Vagina (tissue), 2 donors: ENCODE results near the gene ABRAXAS1. TPM values are rescaled to one million over a fixed set of nuclear protein-coding genes. Genes with fewer than 3 reads are reported as not detected.

Experiments used
- DNase-seq, 2 donors: peaks; one replicate each; pipeline ENCODE4 v3.0.0-alpha.2; 2017; ENCODE audit errors: extremely low spot score in 2 of 2
- H3K27ac ChIP-seq: fragments of 200-600 bp; sonication (generic); one replicate; pipeline ENCODE4 v1.5.1; 2019
- H3K27me3 ChIP-seq: fragments of 200-600 bp; sonication (generic); one replicate; pipeline ENCODE4 v1.5.1; 2019
- H3K36me3 ChIP-seq, 2 donors: fragments of 200-600 bp; sonication (generic); one replicate each; pipeline ENCODE4 v1.5.1; 2017 to 2019
- H3K4me1 ChIP-seq: fragments of 200-600 bp; sonication (generic); one replicate; pipeline ENCODE4 v1.5.1; 2019
- H3K4me3 ChIP-seq, 2 donors: fragments of 200-600 bp; sonication (generic); 1 replicate in 1 of 2; 2 replicates in 1 of 2; pipeline ENCODE4 v1.5.1; 2016 to 2019
- H3K9me3 ChIP-seq: fragments of 200-600 bp; sonication (generic); one replicate; pipeline ENCODE4 v1.5.1; 2019
- CTCF ChIP-seq, 3 experiments: fragments of 450-650 bp in 2 of 3; fragments of 200-600 bp in 1 of 3; sonication (generic) in 1 of 3; IDR thresholded peaks; one replicate each; pipeline ENCODE4 v1.5.1; 2017 to 2019; ENCODE audit warnings: antibody characterized with exemption in 3 of 3, mild to moderate bottlenecking in 2 of 3, moderate library complexity in 2 of 3
- POLR2A ChIP-seq, 2 donors: fragments of 450-650 bp; IDR thresholded peaks; one replicate each; pipeline ENCODE4 v1.6.1; 2017; ENCODE audit warnings: antibody characterized with exemption in 2 of 2, mild to moderate bottlenecking in 2 of 2, moderate library complexity in 2 of 2
- POLR2AphosphoS5 ChIP-seq, 2 donors: sonication (generic); formaldehyde crosslinking; IDR thresholded peaks; one replicate each; pipeline ENCODE4 v1.9.0; 2017; ENCODE audit warnings: antibody characterized with exemption in 2 of 2, mild to moderate bottlenecking in 2 of 2, low read depth in 1 of 2; ENCODE audit not compliant: insufficient read depth in 1 of 2
- intact Hi-C: fragments of 100-400 bp; cut with DNase I; formaldehyde crosslinking; loops from one replicate; pipeline ENCODE4 v1.15.1; 2023
- total RNA-seq: library from RNA; depleted of rRNA; stranded (reverse); fragments of >200 nt; gene quantifications from one replicate; pipeline ENCODE4 v1.2.3, GENCODE V29; 2016

The ABRAXAS1 gene
- total RNA-seq: 11.5 TPM

DNA sequence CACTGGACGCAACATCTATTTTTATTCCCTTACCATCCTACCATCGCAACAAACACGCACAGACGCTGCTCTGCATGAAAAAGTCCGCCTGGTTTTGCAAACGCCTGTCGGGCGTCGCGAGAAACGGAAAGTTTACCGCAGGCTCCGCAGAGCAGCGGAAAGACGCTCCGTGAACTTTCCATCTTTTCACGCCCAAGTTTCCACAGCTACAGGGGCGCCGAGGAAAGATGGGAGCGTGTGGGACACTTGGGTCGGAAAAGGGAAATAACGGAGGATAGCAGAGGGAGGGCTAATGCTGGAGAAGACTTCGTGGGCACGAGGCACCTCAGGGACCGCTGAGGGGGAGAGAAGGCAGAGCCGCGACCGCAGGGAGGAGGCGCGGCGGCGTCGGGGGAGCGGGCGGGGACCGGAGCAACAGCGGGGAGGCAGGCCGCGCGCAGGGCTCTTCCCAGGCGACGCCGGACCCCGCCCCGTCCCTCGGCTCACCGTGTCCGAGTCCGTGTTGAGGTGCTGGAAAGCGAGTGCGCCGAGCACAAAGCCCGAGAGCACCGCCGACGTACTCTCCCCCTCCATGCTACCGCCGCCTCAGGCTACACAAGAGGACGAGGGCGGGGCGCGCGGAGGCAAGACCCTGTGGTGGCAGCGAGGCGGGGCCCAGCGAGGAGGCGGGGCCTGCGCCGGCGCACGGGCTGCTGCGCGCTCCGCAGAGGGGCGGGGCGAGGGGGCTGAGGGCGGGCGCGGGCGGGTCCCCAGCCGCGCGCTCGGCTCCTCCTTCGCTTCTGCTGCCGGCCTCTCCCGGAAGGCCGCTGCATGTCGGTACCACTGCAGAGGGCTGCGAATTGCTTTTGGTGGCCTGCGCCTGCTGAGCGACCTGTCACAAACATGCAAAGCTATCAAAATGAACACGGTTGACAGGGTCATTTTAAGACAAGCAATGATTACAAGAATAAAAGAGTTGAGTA is at the start of gene ABRAXAS1:
Gene ABRAXAS1 (minus strand): TSS at position 601 of the 962 bp plus-strand sequence. CDS start 28 bp downstream, at position 573.
- H3K36me3 ChIP-seq: no peaks in the 10 kb centered on the region
- no peaks in the 10 kb centered on the region for H3K27me3 ChIP-seq
- H3K9me3 ChIP-seq: no peaks in the 10 kb centered on the region
- intact Hi-C loops: no loop called here
- peak; percentile 48 to 83 for TF ChIP-seq POLR2A (IDR thresholded peaks at IDR 0.05)
- TF ChIP-seq POLR2AphosphoS5 (IDR thresholded peaks at IDR 0.05; ENCODE audit: insufficient read depth in 1 of 2, low read depth in 1 of 2): peak in 1 of 2 donors; percentile 91
- TF ChIP-seq CTCF (IDR thresholded peaks at IDR 0.05): no peak
- H3K4me3 ChIP-seq: peak within 1 kb of the TSS; percentile 59 to 89
- H3K27ac ChIP-seq: peak within 1 kb of the TSS; percentile 91
- peak in 1 of 2 donors; percentile 95 for DNase-seq
- peaks cover 23% of the 10 kb centered on the region for H3K4me1 ChIP-seq

- Histone ChIP-seq H3K36me3 (no peaks in the 10 kb centered on the region), H3K9me3 (peaks cover 4% of the 10 kb centered on the region), H3K27me3 (no peaks in the 10 kb centered on the region), H3K4me1 (no peaks in the 10 kb centered on the region), H3K27ac (no peak overlapping the region), H3K4me3 (no peak overlapping the region)
- no peak for TF ChIP-seq POLR2AphosphoS5 (IDR thresholded peaks at IDR 0.05; ENCODE audit: insufficient read depth in 1 of 2, low read depth in 1 of 2)
- no peak for TF ChIP-seq CTCF (IDR thresholded peaks at IDR 0.05)
- TF ChIP-seq POLR2A (IDR thresholded peaks at IDR 0.05): no peak
- no peak for DNase-seq
- intact Hi-C loops: no loop called here
These were observed 42.8 kb upstream of the ABRAXAS1 start for GRCh38 chr4:83527671-83528070.

DNA sequence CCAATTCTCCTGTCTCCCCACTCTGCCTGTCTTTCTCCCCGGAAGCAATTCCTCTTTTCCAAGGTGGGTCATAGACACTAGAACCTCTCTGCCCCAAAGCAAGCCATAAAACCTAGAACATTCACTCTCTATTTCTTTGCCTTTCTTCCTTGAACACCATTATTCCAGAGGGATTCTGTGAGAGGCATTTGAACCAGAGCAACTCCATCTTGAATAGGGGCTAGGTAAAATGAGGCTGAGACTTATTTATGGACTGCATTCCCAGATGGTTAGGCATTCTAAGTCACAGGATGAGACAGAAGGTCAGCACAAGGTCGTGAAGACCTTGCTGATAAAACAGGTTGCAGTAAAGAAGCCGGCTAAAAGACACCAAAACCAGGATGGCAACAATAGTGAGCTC is 37.3 kb upstream of the ABRAXAS1 start:
- no peaks in the 10 kb centered on the region for H3K27me3 ChIP-seq
- H3K36me3 ChIP-seq: no peaks in the 10 kb centered on the region
- intact Hi-C loops: no loop called here
- TF ChIP-seq POLR2AphosphoS5 (IDR thresholded peaks at IDR 0.05; ENCODE audit: insufficient read depth in 1 of 2, low read depth in 1 of 2) (no peak), CTCF (IDR thresholded peaks at IDR 0.05) (no peak), POLR2A (IDR thresholded peaks at IDR 0.05) (no peak)
- no peaks in the 10 kb centered on the region for H3K9me3 ChIP-seq
- no peaks in the 10 kb centered on the region for H3K4me1 ChIP-seq
- no peak overlapping the region for H3K4me3 ChIP-seq
- DNase-seq: no peak
- H3K27ac ChIP-seq: no peak overlapping the region

GRCh38 chr4:83516042-83516772 is 31.3 kb upstream of the ABRAXAS1 start:
- Histone ChIP-seq H3K27me3 (no peaks in the 10 kb centered on the region), H3K9me3 (no peaks in the 10 kb centered on the region), H3K4me3 (no peak overlapping the region), H3K4me1 (no peaks in the 10 kb centered on the region), H3K27ac (no peak overlapping the region), H3K36me3 (no peaks in the 10 kb centered on the region)
- no peak for DNase-seq
- TF ChIP-seq POLR2A (IDR thresholded peaks at IDR 0.05): no peak
- TF ChIP-seq CTCF (IDR thresholded peaks at IDR 0.05): no peak
- TF ChIP-seq POLR2AphosphoS5 (IDR thresholded peaks at IDR 0.05; ENCODE audit: insufficient read depth in 1 of 2, low read depth in 1 of 2): no peak
- intact Hi-C loops: no loop called here
